Stimulated activated naive CD8-positive, alpha-beta T cell treated with anti-CD3 and anti-CD28 coated beads, Interleukin-15, Interleukin-2, amounts not matched to agents 100 U/mL and 50 U/mL, for 24 hours (primary cell): ENCODE data around the gene MS4A18.
"Not testable (repeated sequence)": the region's sequence is repeated elsewhere in the genome, so short reads cannot be mapped to it uniquely, and the experiment has no call there.

Source experiments
- ATAC-seq: fragments of 150-1000 bp; cut with Tn5 transposase; one replicate; pipeline ENCODE4 v1.10.0; 2021
- DNase-seq: peaks from one replicate; pipeline ENCODE4 v3.0.0; 2021

MS4A18 gene

DNA sequence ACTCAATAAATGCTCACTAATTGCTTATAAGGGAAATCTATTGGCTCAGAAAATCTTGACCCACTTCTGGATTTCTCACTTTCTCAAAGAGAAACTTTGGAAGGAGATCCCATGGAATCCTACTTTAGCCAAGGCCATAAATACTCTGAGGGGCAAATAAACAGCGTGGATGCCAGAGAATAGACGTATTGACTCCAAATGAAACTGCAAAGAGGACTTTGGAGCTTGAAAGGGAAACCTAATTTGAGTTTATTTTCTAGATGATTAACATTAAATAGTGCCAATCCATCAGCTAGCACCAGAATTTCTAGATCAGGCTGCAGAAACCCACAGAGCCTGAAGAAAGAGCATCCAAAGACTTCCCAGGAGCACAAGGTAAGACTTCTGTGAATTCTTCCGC lies at the start of gene MS4A18:
TSS of gene MS4A18 (plus strand) at position 301 of the 400 bp plus-strand sequence.
- no peak for ATAC-seq
- DNase-seq, result no peak

DNA sequence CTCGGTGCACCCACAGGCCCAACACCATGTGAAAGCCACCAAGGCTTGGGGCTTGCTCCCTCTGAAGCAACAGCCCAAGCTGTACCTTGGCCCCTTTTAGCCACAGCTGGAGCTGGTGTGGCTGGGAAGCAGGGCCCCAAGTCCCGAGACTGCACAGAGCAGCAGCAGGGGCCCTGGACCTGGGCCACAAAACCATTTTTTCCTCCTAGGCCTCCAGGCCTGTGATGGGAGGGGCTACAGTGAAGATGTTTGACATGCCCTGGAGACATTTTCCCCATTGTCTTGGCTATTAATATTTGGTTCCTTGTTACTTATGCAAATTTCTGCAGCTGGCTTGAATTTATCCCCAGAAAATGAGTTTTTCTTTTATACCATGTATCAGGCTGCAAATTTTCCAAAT lies 46.3 kb upstream of the MS4A18 start:
- DNase-seq, ATAC-seq: not testable (repeated sequence)

DNA sequence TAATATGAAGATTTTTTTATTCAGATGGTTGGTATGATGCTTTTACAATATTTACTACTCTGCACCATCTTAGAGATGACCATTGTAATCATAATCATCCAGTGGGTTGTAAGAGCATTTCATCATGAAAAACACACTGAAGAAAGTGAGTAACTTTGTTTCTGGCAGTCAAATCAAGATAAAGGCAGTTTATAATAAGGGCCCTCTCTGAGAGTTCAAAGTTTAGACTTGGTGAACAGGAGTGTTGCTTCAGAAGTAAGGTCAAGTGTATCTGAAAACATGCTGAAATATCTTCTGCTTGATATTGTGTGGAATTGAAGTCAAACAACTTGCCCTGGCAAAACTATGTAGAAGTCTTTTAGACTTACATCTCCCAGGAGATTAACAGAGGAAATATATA lies 44.6 kb upstream of the MS4A18 start:
- no peak for ATAC-seq
- no peak for DNase-seq

DNA sequence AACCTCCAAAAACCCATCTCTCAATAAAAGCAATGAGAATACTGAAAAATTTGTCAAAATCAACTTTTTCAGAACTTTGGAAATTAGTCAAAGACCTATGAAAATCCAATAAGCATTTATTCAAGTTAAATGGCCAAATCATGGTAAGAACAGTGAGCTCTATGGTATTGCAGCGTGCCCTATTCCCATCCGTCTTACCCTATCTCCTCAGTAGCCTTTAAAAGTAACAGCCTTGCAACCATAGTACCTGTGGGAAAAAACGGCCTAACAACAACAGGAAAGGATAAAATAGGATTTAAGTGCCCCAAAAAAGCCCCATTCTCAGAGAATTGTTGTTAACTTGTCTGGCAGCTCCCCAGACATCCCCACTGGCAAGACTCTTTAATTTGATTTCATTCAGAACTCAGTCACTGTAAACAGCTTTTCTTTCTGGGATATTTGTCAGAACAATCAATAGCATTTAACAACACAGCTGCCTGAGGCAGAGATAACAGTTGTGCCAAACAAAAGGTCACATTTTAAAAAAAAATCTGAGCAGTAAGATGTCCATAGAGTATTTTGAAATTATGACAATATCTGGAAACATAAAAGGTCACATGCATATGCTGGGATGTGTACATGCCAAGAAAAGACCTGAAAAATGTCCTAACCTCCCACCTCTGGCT lies 43.9 kb upstream of the MS4A18 start:
- DNase-seq (no peak), ATAC-seq (no peak)

DNA sequence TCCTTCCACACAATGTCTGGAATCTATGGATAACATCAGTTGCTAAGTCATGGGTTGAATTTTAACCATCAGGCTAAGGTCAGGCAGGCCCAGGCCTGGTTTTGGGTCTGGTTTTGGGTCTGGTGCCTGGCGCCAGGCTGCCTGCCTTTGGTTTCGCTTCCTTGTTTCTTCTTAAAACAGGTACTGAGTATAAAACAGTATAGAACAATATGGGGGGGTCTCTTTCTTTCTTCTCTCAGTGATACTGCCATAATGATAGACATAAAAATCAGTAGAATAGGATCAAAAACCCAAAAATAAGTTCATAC lies 40.0 kb upstream of the MS4A18 start:
- not testable (repeated sequence) for DNase-seq, ATAC-seq

DNA sequence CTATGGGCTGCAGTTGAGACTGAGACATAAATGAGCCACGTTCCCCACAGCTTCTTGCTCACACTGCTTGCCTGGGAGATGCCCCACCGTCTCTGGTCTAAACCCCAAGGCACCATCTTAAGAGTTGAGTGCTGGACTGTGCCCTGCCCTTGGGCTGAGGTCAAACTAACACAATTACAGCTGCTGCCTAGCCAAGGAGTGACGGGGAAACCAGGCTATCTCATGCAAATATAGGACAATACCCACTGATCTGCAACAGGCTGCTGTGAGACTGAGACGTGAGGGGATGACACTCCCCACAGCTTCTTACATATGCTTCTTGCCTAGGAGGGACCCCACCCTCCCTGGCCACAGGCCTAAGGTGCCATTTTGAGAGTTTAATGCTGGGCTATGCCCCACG lies 32.9 kb upstream of the MS4A18 start:
- ATAC-seq (no peak), DNase-seq (no peak)

DNA sequence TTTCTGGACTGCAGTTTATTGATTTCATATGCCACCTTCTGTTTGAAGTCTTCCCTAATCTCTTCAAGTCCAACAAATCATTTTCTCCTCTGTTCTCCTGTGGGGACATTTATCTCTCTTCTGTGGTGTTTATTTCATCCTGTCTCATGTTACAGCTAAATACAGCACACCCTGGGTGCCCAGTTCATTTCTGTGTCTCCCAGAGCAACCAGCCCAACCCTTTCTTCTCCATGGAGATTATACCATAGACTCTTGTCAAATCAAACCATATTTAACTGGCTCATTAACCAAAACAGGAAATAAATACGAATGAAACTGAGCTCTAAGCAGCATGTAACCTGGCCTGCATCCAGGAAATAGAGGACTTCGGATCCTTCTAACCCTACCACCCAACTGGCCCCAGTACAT lies 25.2 kb upstream of the MS4A18 start, which contains the start of gene MS4A8:
TSS of gene MS4A8 (plus strand) at position 329 of the 408 bp plus-strand sequence. CDS start 1,249 bp downstream, outside the sequence.
- ATAC-seq, result no peak
- DNase-seq, result no peak

DNA sequence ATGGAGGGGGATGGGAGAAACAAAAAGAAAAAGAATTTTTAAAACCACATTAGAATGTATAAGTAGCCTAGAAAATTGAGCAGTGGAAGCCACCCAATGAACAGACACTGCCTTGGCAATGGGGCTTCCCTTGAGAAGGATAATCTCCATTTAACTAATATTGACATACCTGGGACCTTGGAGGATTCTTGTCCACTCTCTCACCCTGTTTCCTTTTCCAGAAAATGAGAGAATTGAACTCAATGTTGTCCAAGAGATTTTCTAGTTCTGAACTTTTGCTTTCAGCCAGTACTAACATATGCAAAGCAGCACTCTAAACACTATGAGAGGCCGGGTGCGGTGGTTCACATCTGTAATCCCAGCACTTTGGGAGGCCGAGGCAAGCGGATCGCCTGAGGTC lies 24.6 kb upstream of the MS4A18 start:
- DNase-seq, result no peak
- ATAC-seq, result no peak

DNA sequence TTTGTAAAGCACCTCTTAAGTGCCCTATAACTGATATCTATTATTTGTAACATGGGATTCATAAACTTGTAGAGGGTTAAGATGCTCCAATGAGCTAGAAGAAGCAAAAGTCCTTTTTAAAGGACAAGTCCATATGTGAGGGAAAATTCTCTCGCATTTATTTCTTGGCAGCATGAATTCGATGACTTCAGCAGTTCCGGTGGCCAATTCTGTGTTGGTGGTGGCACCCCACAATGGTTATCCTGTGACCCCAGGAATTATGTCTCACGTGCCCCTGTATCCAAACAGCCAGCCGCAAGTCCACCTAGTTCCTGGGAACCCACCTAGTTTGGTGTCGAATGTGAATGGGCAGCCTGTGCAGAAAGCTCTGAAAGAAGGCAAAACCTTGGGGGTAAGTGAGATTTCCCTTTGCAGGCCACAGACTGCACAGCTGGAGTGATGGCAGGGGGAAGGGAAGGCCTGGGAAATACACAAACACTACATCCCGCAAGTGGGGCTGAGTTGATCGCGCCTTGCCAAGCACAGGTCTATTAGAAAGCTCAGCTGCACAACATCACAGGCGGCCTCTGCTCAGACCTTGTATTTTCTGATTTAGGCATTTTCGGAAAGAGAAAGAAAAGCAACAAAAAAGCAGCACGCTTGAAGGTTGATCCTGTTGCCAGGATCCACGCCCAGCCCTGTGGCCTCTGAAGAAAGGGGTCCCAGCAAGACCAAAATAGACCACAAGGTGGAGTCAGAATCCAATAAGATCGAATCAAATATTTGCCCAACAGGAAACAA lies 23.6 kb upstream of the MS4A18 start:
- DNase-seq, result no peak
- ATAC-seq, result no peak

DNA sequence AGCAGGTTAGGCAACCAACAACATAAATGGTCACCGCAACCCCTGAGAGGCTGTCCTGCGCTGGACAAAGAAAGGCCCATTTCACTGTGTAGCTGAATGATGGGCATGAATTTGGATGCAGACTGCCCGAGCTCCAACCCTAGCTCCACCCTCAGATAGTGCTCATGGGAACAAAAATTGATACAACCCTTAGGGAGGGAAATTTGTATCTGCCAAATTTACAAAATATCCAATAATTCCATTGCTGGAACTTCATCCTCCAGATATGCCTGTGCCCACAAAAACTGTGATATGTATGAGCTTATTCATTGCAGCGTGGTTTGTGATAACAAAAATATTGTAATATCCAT lies 23.1 kb upstream of the MS4A18 start:
- DNase-seq (no peak), ATAC-seq (no peak)

DNA sequence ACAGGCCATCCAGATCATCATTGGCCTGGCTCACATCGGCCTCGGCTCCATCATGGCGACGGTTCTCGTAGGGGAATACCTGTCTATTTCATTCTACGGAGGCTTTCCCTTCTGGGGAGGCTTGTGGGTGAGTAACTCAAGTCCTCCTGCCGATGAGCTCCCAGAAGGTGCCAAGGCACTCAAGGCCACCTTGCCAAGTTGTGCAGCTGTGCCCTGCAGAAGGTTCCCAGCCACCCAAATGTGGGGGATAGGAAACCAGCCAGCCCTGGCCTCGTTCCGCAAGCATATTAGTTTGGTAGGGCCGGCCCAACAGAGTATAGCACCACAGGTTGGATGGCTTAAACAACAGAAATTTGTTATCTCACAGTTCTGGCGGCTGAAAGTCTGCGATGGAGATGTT lies 21.1 kb upstream of the MS4A18 start:
- DNase-seq, result no peak
- no peak for ATAC-seq

DNA sequence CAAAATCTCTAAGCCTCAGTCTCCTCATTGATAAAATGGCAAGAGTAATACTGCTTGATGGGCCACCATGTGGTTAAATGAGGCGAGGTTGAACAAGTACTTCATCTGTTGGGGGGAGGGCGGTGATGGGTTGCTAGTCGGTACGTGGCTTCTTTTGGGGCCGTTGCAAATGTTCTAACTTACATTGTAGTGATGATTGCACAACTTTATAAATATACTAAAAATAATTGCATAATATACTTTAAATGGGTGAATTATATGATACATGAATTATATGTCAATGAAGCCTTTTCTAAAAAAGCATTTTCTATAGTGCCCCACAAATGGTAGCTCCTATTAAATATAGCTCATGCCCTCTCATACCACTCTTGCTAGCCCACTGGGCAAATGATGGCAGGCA lies 18.6 kb upstream of the MS4A18 start:
- DNase-seq (no peak), ATAC-seq (no peak)

DNA sequence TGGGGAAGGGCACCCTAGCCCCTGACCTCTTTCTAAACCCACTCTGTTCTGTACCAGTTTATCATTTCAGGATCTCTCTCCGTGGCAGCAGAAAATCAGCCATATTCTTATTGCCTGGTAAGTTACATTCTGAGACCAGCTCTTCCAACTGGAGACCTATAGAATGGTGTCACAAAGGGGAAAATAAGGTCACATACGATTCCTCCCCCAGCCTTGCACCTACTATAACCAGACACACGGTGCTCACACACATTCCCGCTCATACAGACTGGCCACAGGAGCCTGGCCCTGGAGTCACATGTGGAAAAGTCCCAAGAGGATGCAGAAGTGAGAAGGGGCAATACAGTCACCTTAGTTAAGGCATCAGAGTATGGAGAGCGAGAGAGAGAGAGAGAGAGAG lies 17.6 kb upstream of the MS4A18 start:
- DNase-seq (no peak), ATAC-seq (no peak)

DNA sequence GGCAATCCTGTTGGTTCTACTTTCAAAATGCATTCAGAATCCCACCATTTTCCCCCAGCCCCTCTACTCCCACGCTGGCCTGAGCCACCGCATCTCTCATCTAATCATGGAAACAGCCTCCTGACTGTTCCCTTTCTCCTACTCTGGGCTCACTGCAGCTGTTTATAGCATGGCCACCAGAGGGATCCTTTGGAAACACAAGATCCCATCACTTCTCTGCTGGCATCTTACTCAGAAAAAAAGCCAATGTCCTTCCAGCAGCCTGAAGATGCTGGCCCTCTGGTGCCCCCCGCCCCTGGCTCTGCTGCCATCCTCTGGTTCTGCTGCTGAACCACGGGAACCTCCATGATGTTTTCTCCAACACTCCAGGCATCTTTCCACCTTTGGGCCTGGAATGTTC lies 14.0 kb upstream of the MS4A18 start:
- DNase-seq (no peak), ATAC-seq (no peak)

DNA sequence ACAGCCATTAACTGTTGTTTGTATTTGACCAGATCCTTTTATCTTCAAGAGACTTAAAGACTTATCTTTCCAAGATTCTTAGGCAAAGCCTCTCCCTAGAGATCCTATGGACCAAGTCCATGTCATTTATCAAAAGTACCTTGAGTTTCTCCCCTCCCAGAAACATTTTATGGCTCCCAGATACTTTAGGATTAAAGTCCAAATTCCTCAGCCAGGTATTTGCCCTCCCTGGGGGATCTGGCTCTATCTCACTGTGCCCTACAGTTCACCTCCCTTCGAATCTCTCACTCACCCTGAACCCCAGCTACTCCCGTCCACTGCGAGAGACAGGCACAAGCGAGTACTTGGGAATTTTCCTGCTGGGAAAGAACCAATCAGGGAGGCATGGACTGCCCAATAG lies 13.2 kb upstream of the MS4A18 start:
- no peak for ATAC-seq

DNA sequence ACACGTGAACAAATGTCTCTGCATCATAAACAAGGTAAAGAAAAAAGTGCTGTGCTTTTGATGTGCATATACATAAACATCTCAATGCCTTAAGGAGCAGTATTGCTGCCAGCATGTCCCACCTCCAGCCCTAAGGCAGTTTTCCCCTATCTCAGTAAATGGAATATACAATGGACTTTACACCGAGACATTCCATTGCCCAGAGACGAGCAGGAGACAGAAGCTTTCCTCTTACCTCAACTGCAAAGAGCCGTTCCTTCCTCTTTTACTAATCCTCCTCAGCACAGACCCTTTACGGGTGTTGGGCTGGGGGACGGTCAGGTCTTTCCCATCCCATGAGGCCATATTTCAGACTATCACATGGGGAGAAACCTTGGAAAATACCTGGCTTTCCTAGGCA lies 11.1 kb upstream of the MS4A18 start:
- ATAC-seq, DNase-seq: not testable (repeated sequence)

More for the DNA sequence above, 13.2 kb upstream of the MS4A18 start:
- DNase-seq, result no peak

DNA sequence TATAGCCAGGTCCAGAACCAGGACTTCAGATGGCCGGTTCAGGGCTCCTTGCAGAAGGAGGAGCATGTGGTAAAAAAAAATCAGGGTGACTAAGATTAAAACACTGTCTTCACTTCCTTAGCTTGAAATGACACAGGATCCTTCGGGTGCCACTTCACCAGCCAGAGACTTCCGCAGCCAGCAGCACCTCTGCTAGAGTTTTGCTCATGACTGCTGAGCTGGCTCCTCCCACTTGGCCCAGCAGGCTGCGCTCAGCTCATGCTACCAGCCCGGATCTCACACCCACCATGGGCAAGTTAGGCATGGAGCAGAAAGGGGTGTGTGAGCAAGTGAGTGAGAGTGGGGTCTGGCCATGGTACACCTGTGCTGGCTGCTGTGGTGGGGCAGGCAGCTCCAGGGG lies 6.6 kb upstream of the MS4A18 start:
- DNase-seq, result no peak
- no peak for ATAC-seq

DNA sequence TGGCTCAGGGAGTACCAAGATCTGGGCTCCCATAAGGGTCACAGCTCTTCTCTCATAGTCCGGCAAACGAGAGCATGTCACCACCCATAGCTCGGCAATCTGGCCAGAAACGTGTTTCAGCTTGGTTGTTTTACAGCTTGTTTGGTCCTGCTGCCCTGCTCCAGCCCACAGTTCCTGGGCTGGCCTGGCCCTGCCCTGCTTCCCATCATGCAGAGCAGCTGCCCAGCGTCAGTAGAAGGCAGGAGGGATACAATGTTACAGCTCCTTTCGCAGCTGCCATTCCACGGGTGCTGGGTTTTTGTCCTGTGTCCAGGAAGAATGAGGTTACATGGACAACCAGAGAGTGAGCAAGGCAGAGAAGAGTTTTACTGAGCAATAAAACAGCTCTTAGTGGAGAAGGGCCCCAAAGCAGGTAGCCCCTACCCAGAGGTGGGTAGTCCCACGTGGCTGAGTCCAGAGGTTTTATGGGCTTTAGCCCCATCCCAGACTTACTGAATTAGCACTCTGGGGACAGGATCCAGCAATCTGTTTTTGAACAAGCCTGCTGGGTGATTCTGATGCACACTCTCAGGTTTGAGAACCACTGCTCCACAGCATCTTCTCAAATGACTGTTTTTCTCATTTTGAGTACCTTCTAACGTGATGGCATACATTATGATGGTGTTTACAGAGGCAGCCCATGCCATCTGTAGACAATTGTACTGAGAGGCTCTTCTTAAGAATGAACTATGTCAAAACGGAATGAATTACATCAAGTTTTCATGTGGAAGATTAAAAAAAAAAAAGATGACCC lies 5.8 kb upstream of the MS4A18 start:
- ATAC-seq (no peak), DNase-seq (no peak)

DNA sequence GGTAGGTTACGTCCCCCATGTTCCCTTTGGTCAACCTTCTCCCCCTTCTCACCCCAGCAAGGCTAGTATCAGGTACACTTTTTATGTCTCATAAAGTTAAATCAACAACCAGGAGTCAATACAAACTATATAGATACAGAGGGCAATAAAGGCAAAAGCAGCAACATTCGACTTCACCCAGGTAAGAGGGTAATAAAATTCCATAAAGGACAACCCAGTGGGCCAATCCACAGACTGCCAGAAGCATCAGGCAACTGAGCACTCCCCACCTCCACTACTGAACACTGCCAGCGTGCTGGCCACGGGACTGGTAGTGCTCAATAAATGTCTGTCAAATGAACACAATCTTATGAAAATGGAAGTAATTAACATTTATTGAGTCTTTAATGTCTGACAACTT lies 5.1 kb upstream of the MS4A18 start:
- no peak for ATAC-seq
- DNase-seq, result no peak

DNA sequence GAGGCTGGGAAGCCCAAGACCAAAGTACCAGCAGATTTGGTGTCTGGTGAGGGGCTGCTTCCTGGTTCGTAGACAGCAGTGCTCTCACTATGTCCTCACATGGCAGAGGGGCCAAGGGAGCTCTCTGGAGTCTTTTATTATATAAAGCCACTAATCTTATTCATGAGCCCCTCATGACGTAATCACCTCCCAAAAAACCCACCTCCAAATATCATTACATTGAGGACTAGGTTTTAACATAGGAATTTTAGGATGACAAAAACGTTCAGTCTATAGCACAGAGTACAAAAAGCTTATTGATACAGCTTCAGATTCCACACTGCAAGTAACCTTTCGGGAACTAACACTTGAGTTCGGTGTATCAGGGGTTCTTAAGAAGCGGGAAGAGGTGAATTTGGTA lies 4.1 kb upstream of the MS4A18 start:
- no peak for DNase-seq
- no peak for ATAC-seq

DNA sequence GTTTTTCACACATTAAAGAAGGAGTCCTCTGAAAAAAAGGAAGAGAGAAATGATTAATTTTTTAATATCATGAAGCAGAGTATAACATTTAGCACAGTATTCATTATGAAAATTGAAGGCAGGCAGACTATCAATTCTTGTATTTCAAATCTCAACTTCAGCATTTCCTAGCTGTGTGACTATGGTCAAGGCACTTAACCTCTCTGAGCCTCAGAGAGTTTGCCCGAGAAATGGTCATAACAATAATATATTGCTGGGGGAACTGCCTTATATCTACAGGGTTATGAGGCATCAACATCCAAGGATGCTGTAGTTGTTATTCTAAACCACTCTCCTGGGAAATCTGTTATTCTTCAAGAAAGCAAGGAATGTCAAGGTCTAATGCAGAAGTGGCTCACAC lies 1.1 kb downstream of the MS4A18 start:
- no peak for ATAC-seq
- no peak for DNase-seq

DNA sequence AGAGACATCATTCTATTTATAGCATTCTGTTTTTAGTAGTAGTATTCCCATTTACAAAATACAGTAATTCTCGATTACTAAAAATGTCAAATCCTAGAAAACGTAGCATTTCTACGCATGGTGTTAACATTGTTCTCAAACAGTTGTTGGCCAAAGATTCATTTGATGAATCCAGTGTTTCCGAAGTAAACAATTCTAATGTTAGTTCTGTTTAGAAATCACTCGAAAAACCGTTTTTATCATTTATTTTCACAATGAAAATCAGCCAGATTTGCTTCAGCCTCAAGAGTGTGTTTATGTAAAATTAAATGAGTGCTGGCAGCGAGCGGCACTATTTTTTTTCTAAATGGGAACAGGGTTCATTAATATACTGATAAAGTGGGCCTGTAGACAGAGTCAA lies 7.1 kb downstream of the MS4A18 start:
- no peak for ATAC-seq
- no peak for DNase-seq

DNA sequence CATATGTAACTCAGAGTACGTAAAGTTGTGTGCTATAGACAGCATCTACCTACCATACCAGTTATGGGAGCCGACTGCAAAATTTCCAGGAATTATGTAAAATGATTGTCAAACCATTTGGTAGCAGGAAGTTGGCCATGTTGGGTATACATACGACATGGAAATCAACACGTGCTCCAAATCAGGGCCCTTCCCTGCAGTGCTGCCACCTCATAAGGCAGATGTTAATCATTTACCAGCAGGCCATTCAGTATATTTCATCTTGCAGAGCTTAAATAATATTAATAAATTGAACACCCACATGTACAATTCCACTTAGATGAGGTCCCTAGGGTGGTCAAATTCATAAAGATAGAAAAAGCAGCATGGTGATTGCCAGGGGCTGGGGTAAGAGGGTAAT lies 9.8 kb downstream of the MS4A18 start:
- DNase-seq (no peak), ATAC-seq (no peak)
